ENCODE measurements around the gene WRNIP1.

The WRNIP1 gene

GRCh38 chr6:2765166-2765895 lies at the start of gene WRNIP1:
WRNIP1 (plus strand) TSS chr6:2765393; CDS start chr6:2765623, 230 bp downstream.
- peak; percentile 95 to 96 for DNase-seq (ENCODE audit: low read depth in 2 of 2)

GRCh38 chr6:2715737-2716136 lies 49.5 kb upstream of the WRNIP1 start:
- no peak for DNase-seq (ENCODE audit: low read depth in 2 of 2)

- DNase-seq (ENCODE audit: low read depth in 2 of 2): no peak
These were observed 48.1 kb upstream of the WRNIP1 start for GRCh38 chr6:2716936-2717700.

GRCh38 chr6:2718334-2719092 lies 46.7 kb upstream of the WRNIP1 start:
- no peak for DNase-seq (ENCODE audit: low read depth in 2 of 2)

- no peak for DNase-seq (ENCODE audit: low read depth in 2 of 2)
These were observed 46.1 kb upstream of the WRNIP1 start for GRCh38 chr6:2719093-2719455.

- DNase-seq (ENCODE audit: low read depth in 2 of 2): no peak
These were observed 44.0 kb upstream of the WRNIP1 start for GRCh38 chr6:2721219-2721618.

- DNase-seq (ENCODE audit: low read depth in 2 of 2): no peak
These were observed 39.7 kb upstream of the WRNIP1 start for GRCh38 chr6:2725364-2725988.

- no peak for DNase-seq (ENCODE audit: low read depth in 2 of 2)
These were observed 39.1 kb upstream of the WRNIP1 start for GRCh38 chr6:2725999-2726567.

GRCh38 chr6:2729921-2730320 lies 35.3 kb upstream of the WRNIP1 start:
- no peak for DNase-seq (ENCODE audit: low read depth in 2 of 2)

GRCh38 chr6:2730353-2731107 lies 34.7 kb upstream of the WRNIP1 start:
- DNase-seq (ENCODE audit: low read depth in 2 of 2): no peak

GRCh38 chr6:2731281-2731909 lies 33.8 kb upstream of the WRNIP1 start:
- no peak for DNase-seq (ENCODE audit: low read depth in 2 of 2)

GRCh38 chr6:2732503-2733089 lies 32.6 kb upstream of the WRNIP1 start:
- no peak for DNase-seq (ENCODE audit: low read depth in 2 of 2)

- peak; percentile 24 to 54 for DNase-seq (ENCODE audit: low read depth in 2 of 2)
These were observed 31.9 kb upstream of the WRNIP1 start for GRCh38 chr6:2733324-2733723.

- DNase-seq (ENCODE audit: low read depth in 2 of 2): no peak
These were observed 31.3 kb upstream of the WRNIP1 start for GRCh38 chr6:2733736-2734480.

GRCh38 chr6:2734488-2735166 lies 30.6 kb upstream of the WRNIP1 start:
- DNase-seq (ENCODE audit: low read depth in 2 of 2): no peak

GRCh38 chr6:2737885-2738284 lies 27.3 kb upstream of the WRNIP1 start:
- no peak for DNase-seq (ENCODE audit: low read depth in 2 of 2)

GRCh38 chr6:2738373-2738979 lies 26.7 kb upstream of the WRNIP1 start:
- DNase-seq (ENCODE audit: low read depth in 2 of 2): peak in 1 of 2 donors; percentile 41

- DNase-seq (ENCODE audit: low read depth in 2 of 2): peak in 1 of 2 donors; percentile 14
These were observed 25.9 kb upstream of the WRNIP1 start for GRCh38 chr6:2739335-2739734.

Data from stimulated activated CD4-positive, alpha-beta T cell treated with anti-CD3 and anti-CD28 coated beads, Interleukin-15, amount 100 ng/mL, for 48 hours (primary cell).